ENCODE results near the gene THRSP.
"Not testable (repeated sequence)": the region's sequence is repeated elsewhere in the genome, so short reads cannot be mapped to it uniquely, and the experiment has no call there.

The THRSP gene

GRCh38 chr11:78039919-78040671 lies 23.6 kb upstream of the THRSP start:
- no peak for DNase-seq

GRCh38 chr11:78040691-78041379 lies 22.8 kb upstream of the THRSP start:
- no peak for DNase-seq

- not testable (repeated sequence) for DNase-seq
Observed at GRCh38 chr11:78041380-78041719, 22.3 kb upstream of the THRSP start.

- no peak for DNase-seq
Observed at GRCh38 chr11:78041843-78042440, 21.7 kb upstream of the THRSP start.

GRCh38 chr11:78044706-78045105 lies 19.0 kb upstream of the THRSP start:
- no peak for DNase-seq

GRCh38 chr11:78045851-78046485 lies 17.7 kb upstream of the THRSP start:
- DNase-seq: no peak

- DNase-seq: no peak
Observed at GRCh38 chr11:78046486-78046854, 17.2 kb upstream of the THRSP start.

GRCh38 chr11:78048561-78048960 lies 15.1 kb upstream of the THRSP start:
- DNase-seq: no peak

GRCh38 chr11:78049348-78049747 lies 14.3 kb upstream of the THRSP start:
- no peak for DNase-seq

- no peak for DNase-seq
Observed at GRCh38 chr11:78050964-78051831, 12.5 kb upstream of the THRSP start.

GRCh38 chr11:78054971-78055370 lies 8.7 kb upstream of the THRSP start:
- no peak for DNase-seq

- DNase-seq: no peak
Observed at GRCh38 chr11:78056093-78056492, 7.6 kb upstream of the THRSP start.

- no peak for DNase-seq
Observed at GRCh38 chr11:78057462-78058055, 6.1 kb upstream of the THRSP start.

- not testable (repeated sequence) for DNase-seq
Observed at GRCh38 chr11:78059749-78060328, 3.8 kb upstream of the THRSP start.

- DNase-seq: no peak
Observed at GRCh38 chr11:78060533-78060932, 3.1 kb upstream of the THRSP start.

- no peak for DNase-seq
Observed at GRCh38 chr11:78061088-78061920, 2.4 kb upstream of the THRSP start.

GRCh38 chr11:78061921-78062311 lies 1.7 kb upstream of the THRSP start:
- no peak for DNase-seq

GRCh38 chr11:78062671-78063070 lies 990 bp upstream of the THRSP start:
- DNase-seq: no peak

GRCh38 chr11:78065203-78065602 lies 1.5 kb downstream of the THRSP start:
- DNase-seq: no peak

- no peak for DNase-seq
Observed at GRCh38 chr11:78066471-78066870, 2.8 kb downstream of the THRSP start.

GRCh38 chr11:78067704-78068103 lies 4.0 kb downstream of the THRSP start:
- DNase-seq: no peak
